ENCODE measurements around the gene ENTPD2. TPM values are rescaled to one million over a fixed set of nuclear protein-coding genes. Genes with fewer than 3 reads are reported as not detected.

Gene ENTPD2
- total RNA-seq, 2 experiments from 2014 or later, result 0.16 TPM; not detected in 1

DNA sequence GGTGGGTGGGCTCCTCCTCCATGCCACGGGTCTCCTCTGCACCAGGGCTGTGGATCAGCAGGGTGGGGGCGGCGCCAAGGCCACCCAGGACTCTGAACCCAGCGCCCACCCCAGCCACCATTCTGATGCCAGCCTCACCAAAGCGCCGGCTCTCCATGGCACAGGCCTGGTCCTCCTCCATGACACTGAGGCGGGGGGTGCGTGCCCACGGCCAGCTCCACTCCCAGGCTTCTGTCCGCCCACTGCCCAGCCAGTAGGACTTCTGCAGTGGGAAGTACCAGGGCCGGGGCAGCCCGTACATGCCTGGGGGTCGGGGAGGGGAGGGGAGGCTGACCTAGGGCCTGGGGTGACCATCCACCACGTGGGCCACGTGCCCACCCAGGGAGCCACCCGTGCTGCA, 37.4 kb downstream of the ENTPD2 start:
- Histone ChIP-seq H3K4me2 (ENCODE audit: low read length) (no peak overlapping the region), H4K20me1 (ENCODE audit: insufficient read depth, low read length) (no peaks in the 10 kb centered on the region), H3K9me3 (ENCODE audit: low read length) (no peaks in the 10 kb centered on the region), H3K9me2 (ENCODE audit: insufficient read depth, low read length) (no peaks in the 10 kb centered on the region), H3K4me3 (ENCODE audit: low read depth, low read length, poor library complexity, severe bottlenecking) (no peak overlapping the region), H3K79me2 (ENCODE audit: insufficient read depth, low read depth, low read length) (no peaks in the 10 kb centered on the region), H3K36me3 (ENCODE audit: insufficient read depth, low read length) (no peaks in the 10 kb centered on the region), H3K4me1 (ENCODE audit: insufficient read depth, low read length, poor library complexity, severe bottlenecking) (peaks cover 10% of the 10 kb centered on the region), H2AFZ (ENCODE audit: low read length) (no peak overlapping the region), H3K27ac (ENCODE audit: low read depth, low read length, poor library complexity, severe bottlenecking) (no peak overlapping the region)
- ChIA-PET CTCF (ENCODE audit: unreplicated experiment) (no interaction called here), POLR2A (no interaction called here)
- BruUV-seq (replicated peaks), result no TSS peak
- no peak for TF ChIP-seq EZH2phosphoT487 (IDR thresholded peaks at IDR 0.05; ENCODE audit: borderline replicate concordance, low read depth, low read length)
- TF ChIP-seq CTCF (conservative IDR thresholded peaks at IDR 0.05; ENCODE audit: low read length), result no peak
- intact Hi-C loops (cut with micrococcal nuclease; ENCODE audit: unreplicated experiment), result no loop called here
- no peak for DNase-seq (ENCODE audit: low spot score)

GRCh38 chr9:137015976-137016375, 37.9 kb downstream of the ENTPD2 start:
- no peak overlapping the region for H3K4me3 ChIP-seq (ENCODE audit: low read depth, low read length, poor library complexity, severe bottlenecking)
- no peaks in the 10 kb centered on the region for H3K79me2 ChIP-seq (ENCODE audit: insufficient read depth, low read depth, low read length)
- no peaks in the 10 kb centered on the region for H3K9me3 ChIP-seq (ENCODE audit: low read length)
- no peak overlapping the region for H2AFZ ChIP-seq (ENCODE audit: low read length)
- intact Hi-C loops (cut with micrococcal nuclease; ENCODE audit: unreplicated experiment), result no loop called here
- ChIA-PET POLR2A (no interaction called here), CTCF (ENCODE audit: unreplicated experiment) (no interaction called here)
- no peak for DNase-seq (ENCODE audit: low spot score)
- TF ChIP-seq CTCF (conservative IDR thresholded peaks at IDR 0.05; ENCODE audit: low read length) (no peak), EZH2phosphoT487 (IDR thresholded peaks at IDR 0.05; ENCODE audit: borderline replicate concordance, low read depth, low read length) (no peak)
- no peak overlapping the region for H3K27ac ChIP-seq (ENCODE audit: low read depth, low read length, poor library complexity, severe bottlenecking)
- no peaks in the 10 kb centered on the region for H4K20me1 ChIP-seq (ENCODE audit: insufficient read depth, low read length)
- H3K4me2 ChIP-seq (ENCODE audit: low read length), result no peak overlapping the region
- H3K36me3 ChIP-seq (ENCODE audit: insufficient read depth, low read length), result no peaks in the 10 kb centered on the region
- peaks cover 10% of the 10 kb centered on the region for H3K4me1 ChIP-seq (ENCODE audit: insufficient read depth, low read length, poor library complexity, severe bottlenecking)
- H3K9me2 ChIP-seq (ENCODE audit: insufficient read depth, low read length), result no peaks in the 10 kb centered on the region
- no TSS peak for BruUV-seq (replicated peaks)

- Histone ChIP-seq H3K4me2 (ENCODE audit: low read length) (no peak overlapping the region), H3K27ac (ENCODE audit: low read depth, low read length, poor library complexity, severe bottlenecking) (no peak overlapping the region), H3K36me3 (ENCODE audit: insufficient read depth, low read length) (no peaks in the 10 kb centered on the region), H3K79me2 (ENCODE audit: insufficient read depth, low read depth, low read length) (no peaks in the 10 kb centered on the region), H3K4me3 (ENCODE audit: low read depth, low read length, poor library complexity, severe bottlenecking) (no peak overlapping the region), H4K20me1 (ENCODE audit: insufficient read depth, low read length) (no peaks in the 10 kb centered on the region), H3K9me2 (ENCODE audit: insufficient read depth, low read length) (no peaks in the 10 kb centered on the region), H2AFZ (ENCODE audit: low read length) (no peak overlapping the region), H3K4me1 (ENCODE audit: insufficient read depth, low read length, poor library complexity, severe bottlenecking) (peaks cover 10% of the 10 kb centered on the region), H3K9me3 (ENCODE audit: low read length) (no peaks in the 10 kb centered on the region)
- intact Hi-C loops (cut with micrococcal nuclease; ENCODE audit: unreplicated experiment), result no loop called here
- ChIA-PET CTCF (ENCODE audit: unreplicated experiment) (no interaction called here), POLR2A (no interaction called here)
- no peak for DNase-seq (ENCODE audit: low spot score)
- BruUV-seq (replicated peaks), result no TSS peak
- no peak for TF ChIP-seq EZH2phosphoT487 (IDR thresholded peaks at IDR 0.05; ENCODE audit: borderline replicate concordance, low read depth, low read length)
These were observed 38.3 kb downstream of the ENTPD2 start for GRCh38 chr9:137015540-137015930.

All from OCI-LY7 (cell line).